HepG2 (cell line): ENCODE results near the gene RPL27A. TPM values are rescaled to one million over a fixed set of nuclear protein-coding genes. Genes with fewer than 3 reads are reported as not detected.

Experiments used
- ARNT ChIP-seq: fragments of 450-650 bp; IDR thresholded peaks from 2 replicates; pipeline ENCODE4 v1.6.1; 2017
- ATF4 ChIP-seq, 2 experiments: fragments of 450-650 bp in 1 of 2; sonication (generic) in 1 of 2; formaldehyde crosslinking; IDR thresholded peaks; 2 replicates each; pipeline versions ENCODE4 v1.5.0 to v1.8.0; 2020 to 2022; ENCODE audit warnings: mild to moderate bottlenecking in 1 of 2, missing genetic modification reagents in 1 of 2
- ATM ChIP-seq: fragments of 450-650 bp; IDR thresholded peaks from 2 replicates; pipeline ENCODE4 v1.7.1; 2017; ENCODE audit warnings: mild to moderate bottlenecking, borderline replicate concordance
- CAMTA2 ChIP-seq: sonication (generic); formaldehyde crosslinking; IDR thresholded peaks from 2 replicates; pipeline ENCODE4 v1.4.0; 2020; ENCODE audit warnings: mild to moderate bottlenecking, missing genetic modification reagents, borderline replicate concordance
- EED ChIP-seq: sonication (generic); formaldehyde crosslinking; IDR thresholded peaks from 2 replicates; pipeline ENCODE4 v1.5.0; 2020; ENCODE audit warnings: mild to moderate bottlenecking, missing genetic modification reagents
- GLI4 ChIP-seq: sonication (generic); formaldehyde crosslinking; IDR thresholded peaks from 2 replicates; pipeline ENCODE4 v1.5.1; 2020; ENCODE audit warnings: missing genetic modification reagents, mild to moderate bottlenecking, moderate library complexity, borderline replicate concordance
- KLF16 ChIP-seq, 2 experiments: sonication (generic) in 1 of 2; formaldehyde crosslinking in 1 of 2; IDR thresholded peaks; 2 replicates each; pipeline versions ENCODE4 v1.6.1 to v1.8.0; 2016 to 2023; ENCODE audit warnings: missing genetic modification reagents in 2 of 2, missing compliant biosample characterization in 1 of 2
- MAFG ChIP-seq: sonication (generic); formaldehyde crosslinking; IDR thresholded peaks from 2 replicates; pipeline ENCODE4 v1.5.1; 2020; ENCODE audit warnings: mild to moderate bottlenecking, missing genetic modification reagents
- MBNL3 ChIP-seq: fragments of 250-450 bp; sonication (Bioruptor Pico); conservative IDR thresholded peaks from 2 replicates; pipeline ENCODE4 v1.8.0; 2022; ENCODE audit warnings: mild to moderate bottlenecking, inconsistent platforms
- SIX1 ChIP-seq: sonication (generic); formaldehyde crosslinking; IDR thresholded peaks from 2 replicates; pipeline ENCODE4 v1.4.0; 2020; ENCODE audit warnings: missing genetic modification reagents, borderline replicate concordance
- TAF1 ChIP-seq: sonication (generic); formaldehyde crosslinking; IDR thresholded peaks from 2 replicates; pipeline ENCODE4 v1.4.0; 2020; ENCODE audit warnings: missing genetic modification reagents
- TRIM24 ChIP-seq: sonication (generic); formaldehyde crosslinking; IDR thresholded peaks from 2 replicates; pipeline ENCODE4 v1.8.0; 2022; ENCODE audit warnings: mild to moderate bottlenecking, missing genetic modification reagents
- ZFP36L1 ChIP-seq: sonication (generic); formaldehyde crosslinking; IDR thresholded peaks from 2 replicates; pipeline ENCODE4 v1.8.0; 2022; ENCODE audit warnings: mild to moderate bottlenecking, missing genetic modification reagents, moderate library complexity
- ZNF3 ChIP-seq: IDR thresholded peaks from 2 replicates; pipeline ENCODE4 v1.7.0; 2017; ENCODE audit warnings: inconsistent platforms
- ZNF329 ChIP-seq: sonication (generic); formaldehyde crosslinking; IDR thresholded peaks from 2 replicates; pipeline ENCODE4 v1.9.0; 2021; ENCODE audit warnings: low read depth, mild to moderate bottlenecking, missing genetic modification reagents
- ZNF629 ChIP-seq: sonication (generic); formaldehyde crosslinking; conservative IDR thresholded peaks from 2 replicates; pipeline ENCODE4 v1.5.0; 2020; ENCODE audit warnings: missing genetic modification reagents
- ZNF652 ChIP-seq: IDR thresholded peaks from 2 replicates; pipeline ENCODE4 v1.6.1; 2016; ENCODE audit warnings: low read depth, borderline replicate concordance
- ZNF770 ChIP-seq: sonication (generic); formaldehyde crosslinking; IDR thresholded peaks from 2 replicates; pipeline ENCODE4 v1.5.0; 2020; ENCODE audit warnings: mild to moderate bottlenecking, missing genetic modification reagents
- polyA plus RNA-seq, 8 experiments: library from polyadenylated mRNA; depleted of rRNA in 3 of 8; stranded (reverse) in 7 of 8; unstranded in 1 of 8; fragments of >200 nt; fragmentation: Illumina TruSeq in 4 of 8; extraction: Trizol in 4 of 8; gene quantifications; 2 replicates each; pipeline versions ENCODE4 v1.2.1 to v1.2.3, GENCODE V29; 2011 to 2016; ENCODE audit warnings: low read depth in 4 of 8, missing spikeins in 1 of 8, mixed read lengths in 1 of 8; ENCODE audit not compliant: insufficient read depth in 1 of 8
- total RNA-seq, 5 experiments: library from RNA; depleted of rRNA; stranded (reverse); fragments of >200 nt; fragmentation: Illumina TruSeq; extraction: Trizol; gene quantifications; 2 replicates each; pipeline ENCODE4 v1.2.3, GENCODE V29; 2016; ENCODE audit warnings: low read depth in 1 of 5
- TF ChIP-seq, protein P1 (sequence below): sonication (generic); formaldehyde crosslinking; IDR thresholded peaks from 2 replicates; pipeline ENCODE4 v1.4.0; 2020; ENCODE audit warnings: missing genetic modification reagents, borderline replicate concordance
- TF ChIP-seq, protein P2 (sequence below): sonication (generic); formaldehyde crosslinking; IDR thresholded peaks from 2 replicates; pipeline ENCODE4 v1.4.0; 2020; ENCODE audit warnings: mild to moderate bottlenecking, missing genetic modification reagents

The RPL27A gene
- total and polyA plus RNA-seq, 2 of the 13 experiments (the other 11 are each of a cell fraction or from before 2014, with no cell fraction given), result 1,531 to 2,153 TPM

DNA sequence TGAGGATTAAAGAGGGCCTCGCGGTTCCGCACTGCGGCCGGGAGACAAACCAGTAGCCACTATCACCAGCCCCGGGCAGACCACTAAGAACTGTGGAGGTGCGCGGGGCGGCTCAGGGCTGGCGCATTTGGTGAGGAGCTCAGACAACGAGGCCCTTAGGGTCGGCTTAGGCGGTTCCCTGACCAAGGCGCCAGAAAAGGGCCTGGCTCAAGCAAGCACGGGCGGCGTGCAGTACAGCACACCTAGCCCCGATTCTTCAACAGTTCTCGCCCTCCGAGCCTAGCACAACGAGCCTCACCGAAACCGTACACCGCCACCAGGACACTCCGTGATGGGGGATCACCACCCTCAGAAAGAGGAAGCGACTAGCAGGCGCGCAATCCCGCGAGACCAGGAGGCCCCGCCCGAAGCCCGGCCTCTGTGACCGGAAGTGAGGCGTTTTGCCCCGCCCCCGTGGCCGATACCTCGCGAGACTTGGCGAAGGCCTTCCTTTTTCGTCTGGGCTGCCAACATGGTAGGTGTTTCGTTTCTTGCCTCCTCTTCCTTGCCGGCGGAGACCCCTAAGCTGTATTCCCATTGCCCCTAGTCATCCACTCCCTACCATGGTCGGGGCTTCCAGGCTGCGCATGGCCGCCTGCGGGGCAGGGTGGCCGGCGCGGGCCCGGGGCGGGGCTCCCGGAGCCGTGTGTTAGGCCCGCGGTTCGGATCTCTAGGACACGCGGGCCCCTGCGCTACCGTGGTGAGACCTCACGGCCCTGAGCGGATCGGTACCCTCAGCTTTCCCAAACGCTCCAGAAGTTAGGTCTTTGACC is at the start of gene RPL27A, which contains the start of gene TRIM66 (continued):
- TF ChIP-seq, protein P1, sequence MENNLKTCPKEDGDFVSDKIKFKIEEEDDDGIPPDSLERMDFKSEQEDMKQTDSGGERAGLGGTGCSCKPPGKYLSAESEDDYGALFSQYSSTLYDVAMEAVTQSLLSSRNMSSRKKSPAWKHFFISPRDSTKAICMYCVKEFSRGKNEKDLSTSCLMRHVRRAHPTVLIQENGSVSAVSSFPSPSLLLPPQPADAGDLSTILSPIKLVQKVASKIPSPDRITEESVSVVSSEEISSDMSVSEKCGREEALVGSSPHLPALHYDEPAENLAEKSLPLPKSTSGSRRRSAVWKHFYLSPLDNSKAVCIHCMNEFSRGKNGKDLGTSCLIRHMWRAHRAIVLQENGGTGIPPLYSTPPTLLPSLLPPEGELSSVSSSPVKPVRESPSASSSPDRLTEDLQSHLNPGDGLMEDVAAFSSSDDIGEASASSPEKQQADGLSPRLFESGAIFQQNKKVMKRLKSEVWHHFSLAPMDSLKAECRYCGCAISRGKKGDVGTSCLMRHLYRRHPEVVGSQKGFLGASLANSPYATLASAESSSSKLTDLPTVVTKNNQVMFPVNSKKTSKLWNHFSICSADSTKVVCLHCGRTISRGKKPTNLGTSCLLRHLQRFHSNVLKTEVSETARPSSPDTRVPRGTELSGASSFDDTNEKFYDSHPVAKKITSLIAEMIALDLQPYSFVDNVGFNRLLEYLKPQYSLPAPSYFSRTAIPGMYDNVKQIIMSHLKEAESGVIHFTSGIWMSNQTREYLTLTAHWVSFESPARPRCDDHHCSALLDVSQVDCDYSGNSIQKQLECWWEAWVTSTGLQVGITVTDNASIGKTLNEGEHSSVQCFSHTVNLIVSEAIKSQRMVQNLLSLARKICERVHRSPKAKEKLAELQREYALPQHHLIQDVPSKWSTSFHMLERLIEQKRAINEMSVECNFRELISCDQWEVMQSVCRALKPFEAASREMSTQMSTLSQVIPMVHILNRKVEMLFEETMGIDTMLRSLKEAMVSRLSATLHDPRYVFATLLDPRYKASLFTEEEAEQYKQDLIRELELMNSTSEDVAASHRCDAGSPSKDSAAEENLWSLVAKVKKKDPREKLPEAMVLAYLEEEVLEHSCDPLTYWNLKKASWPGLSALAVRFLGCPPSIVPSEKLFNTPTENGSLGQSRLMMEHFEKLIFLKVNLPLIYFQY (CRISPR knock-in tag), result 0 out of 2 replicates have a peak, but pooled peaks have one; percentile 23
- TF ChIP-seq ZNF329 (CRISPR knock-in tag), result no peak
- no peak for TF ChIP-seq ZFP36L1 (CRISPR knock-in tag)
- no peak for TF ChIP-seq ZNF3 (CRISPR knock-in tag)
- no peak; the same call in 1 of the 2 replicates for TF ChIP-seq ZNF770 (CRISPR knock-in tag)
- TF ChIP-seq KLF16 (CRISPR knock-in tag; IDR thresholded peaks at IDR 0.05), result peak in 1 of 2 experiments; percentile 83; a peak in 1 of 4 replicates
- 0 out of 2 replicates have a peak, but pooled peaks have one; percentile 7 for TF ChIP-seq ZNF629 (CRISPR knock-in tag)
- peak; percentile 97 for TF ChIP-seq TAF1 (CRISPR knock-in tag)
- TF ChIP-seq, protein P2, sequence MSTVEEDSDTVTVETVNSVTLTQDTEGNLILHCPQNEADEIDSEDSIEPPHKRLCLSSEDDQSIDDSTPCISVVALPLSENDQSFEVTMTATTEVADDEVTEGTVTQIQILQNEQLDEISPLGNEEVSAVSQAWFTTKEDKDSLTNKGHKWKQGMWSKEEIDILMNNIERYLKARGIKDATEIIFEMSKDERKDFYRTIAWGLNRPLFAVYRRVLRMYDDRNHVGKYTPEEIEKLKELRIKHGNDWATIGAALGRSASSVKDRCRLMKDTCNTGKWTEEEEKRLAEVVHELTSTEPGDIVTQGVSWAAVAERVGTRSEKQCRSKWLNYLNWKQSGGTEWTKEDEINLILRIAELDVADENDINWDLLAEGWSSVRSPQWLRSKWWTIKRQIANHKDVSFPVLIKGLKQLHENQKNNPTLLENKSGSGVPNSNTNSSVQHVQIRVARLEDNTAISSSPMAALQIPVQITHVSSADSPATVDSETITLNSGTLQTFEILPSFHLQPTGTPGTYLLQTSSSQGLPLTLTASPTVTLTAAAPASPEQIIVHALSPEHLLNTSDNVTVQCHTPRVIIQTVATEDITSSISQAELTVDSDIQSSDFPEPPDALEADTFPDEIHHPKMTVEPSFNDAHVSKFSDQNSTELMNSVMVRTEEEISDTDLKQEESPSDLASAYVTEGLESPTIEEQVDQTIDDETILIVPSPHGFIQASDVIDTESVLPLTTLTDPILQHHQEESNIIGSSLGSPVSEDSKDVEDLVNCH, result no peak
- no peak for TF ChIP-seq ZNF652 (CRISPR knock-in tag)
- no peak for TF ChIP-seq MBNL3
- no peak for TF ChIP-seq ATM
- TF ChIP-seq TRIM24 (CRISPR knock-in tag), result no peak
- peak; percentile 97; the same call in 1 of the 2 replicates for TF ChIP-seq GLI4 (CRISPR knock-in tag)
- TF ChIP-seq EED (CRISPR knock-in tag), result peak; percentile 93
- TF ChIP-seq ARNT, result no peak
- no peak for TF ChIP-seq MAFG
- TF ChIP-seq ATF4 (CRISPR knock-in tag; IDR thresholded peaks at IDR 0.05), result 0 out of 4 replicates have a peak, but pooled peaks of 1 of the 2 experiments have one; percentile 28
- TF ChIP-seq CAMTA2 (CRISPR knock-in tag), result 0 out of 2 replicates have a peak, but pooled peaks have one; percentile 48
- no peak for TF ChIP-seq SIX1 (CRISPR knock-in tag)
